A673 (cell line): ENCODE data around the gene USP12.

ENCODE experiments used
- EZH2 ChIP-seq: fragments of 200-600 bp; sonication (generic); IDR thresholded peaks from 2 replicates; pipeline ENCODE4 v1.6.1; 2017; ENCODE audit warnings: borderline replicate concordance, low read depth, mild to moderate bottlenecking, mixed read lengths, antibody characterized with exemption, low read length; ENCODE audit not compliant: poor library complexity, severe bottlenecking
- TF ChIP-seq, protein P1 (sequence below): fragments of 300-800, 200-600 bp; sonication (generic); conservative IDR thresholded peaks from 2 replicates; pipeline ENCODE4 v1.5.1; 2017; ENCODE audit warnings: low read depth, mild to moderate bottlenecking, antibody characterized with exemption, low read length, moderate library complexity, mixed read lengths

- TF ChIP-seq, protein P1, sequence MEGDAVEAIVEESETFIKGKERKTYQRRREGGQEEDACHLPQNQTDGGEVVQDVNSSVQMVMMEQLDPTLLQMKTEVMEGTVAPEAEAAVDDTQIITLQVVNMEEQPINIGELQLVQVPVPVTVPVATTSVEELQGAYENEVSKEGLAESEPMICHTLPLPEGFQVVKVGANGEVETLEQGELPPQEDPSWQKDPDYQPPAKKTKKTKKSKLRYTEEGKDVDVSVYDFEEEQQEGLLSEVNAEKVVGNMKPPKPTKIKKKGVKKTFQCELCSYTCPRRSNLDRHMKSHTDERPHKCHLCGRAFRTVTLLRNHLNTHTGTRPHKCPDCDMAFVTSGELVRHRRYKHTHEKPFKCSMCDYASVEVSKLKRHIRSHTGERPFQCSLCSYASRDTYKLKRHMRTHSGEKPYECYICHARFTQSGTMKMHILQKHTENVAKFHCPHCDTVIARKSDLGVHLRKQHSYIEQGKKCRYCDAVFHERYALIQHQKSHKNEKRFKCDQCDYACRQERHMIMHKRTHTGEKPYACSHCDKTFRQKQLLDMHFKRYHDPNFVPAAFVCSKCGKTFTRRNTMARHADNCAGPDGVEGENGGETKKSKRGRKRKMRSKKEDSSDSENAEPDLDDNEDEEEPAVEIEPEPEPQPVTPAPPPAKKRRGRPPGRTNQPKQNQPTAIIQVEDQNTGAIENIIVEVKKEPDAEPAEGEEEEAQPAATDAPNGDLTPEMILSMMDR = no peak
- no peak for TF ChIP-seq EZH2
Observed at GRCh38 chr13:27110056-27110746, 61.4 kb downstream of the USP12 start.
